Measurements from ENCODE around the gene VSTM2B.

VSTM2B gene

GRCh38 chr19:29571181-29571580 is 45.4 kb downstream of the VSTM2B start:
- DNase-seq, result no peak

- no peak for DNase-seq
Measured at GRCh38 chr19:29573486-29573885, 47.7 kb downstream of the VSTM2B start.

- DNase-seq, result no peak
Measured at GRCh38 chr19:29574510-29574909, 48.7 kb downstream of the VSTM2B start.

- no peak for DNase-seq
Measured at GRCh38 chr19:29576046-29576606, 50.3 kb downstream of the VSTM2B start.

- DNase-seq, result no peak
Measured at GRCh38 chr19:29576761-29577648, 51.2 kb downstream of the VSTM2B start.

- DNase-seq, result no peak
Measured at GRCh38 chr19:29577649-29577963, 51.8 kb downstream of the VSTM2B start.

- no peak for DNase-seq
Measured at GRCh38 chr19:29578349-29578748, 52.6 kb downstream of the VSTM2B start.

GRCh38 chr19:29579308-29579910 is 53.6 kb downstream of the VSTM2B start:
- no peak for DNase-seq

- DNase-seq, result no peak
Measured at GRCh38 chr19:29581398-29581797, 55.6 kb downstream of the VSTM2B start.

- no peak for DNase-seq
Measured at GRCh38 chr19:29583196-29583999, 57.6 kb downstream of the VSTM2B start.

GRCh38 chr19:29586401-29586800 is 60.6 kb downstream of the VSTM2B start:
- no peak for DNase-seq

GRCh38 chr19:29587059-29587458 is 61.3 kb downstream of the VSTM2B start:
- DNase-seq, result no peak

GRCh38 chr19:29587518-29587986 is 61.8 kb downstream of the VSTM2B start:
- DNase-seq, result no peak

- no peak for DNase-seq
Measured at GRCh38 chr19:29588095-29588494, 62.3 kb downstream of the VSTM2B start.

GRCh38 chr19:29590278-29590677 is 64.5 kb downstream of the VSTM2B start:
- DNase-seq, result no peak

GRCh38 chr19:29591670-29592069 is 65.9 kb downstream of the VSTM2B start:
- no peak for DNase-seq

GRCh38 chr19:29593869-29594268 is 68.1 kb downstream of the VSTM2B start:
- no peak for DNase-seq

GRCh38 chr19:29596080-29596727 is 70.4 kb downstream of the VSTM2B start:
- DNase-seq, result no peak

- no peak for DNase-seq
Measured at GRCh38 chr19:29596885-29597525, 71.2 kb downstream of the VSTM2B start.

- no peak for DNase-seq
Measured at GRCh38 chr19:29598036-29598435, 72.2 kb downstream of the VSTM2B start.

- no peak for DNase-seq
Measured at GRCh38 chr19:29598496-29598895, 72.7 kb downstream of the VSTM2B start.

- DNase-seq, result no peak
Measured at GRCh38 chr19:29603308-29603707, 77.5 kb downstream of the VSTM2B start.

Measured in 8988T (cell line).